C4-2B (cell line): ENCODE results near the gene FAM25C.
"Not testable (repeated sequence)": the region's sequence is repeated elsewhere in the genome, so short reads cannot be mapped to it uniquely, and the experiment has no call there.

ENCODE experiments used
- CTCF ChIP-seq: fragments of 450-650 bp; conservative IDR thresholded peaks from 2 replicates; pipeline ENCODE4 v1.5.1; 2017; ENCODE audit warnings: mild to moderate bottlenecking
- ZFX ChIP-seq: fragments of 450-650 bp; IDR thresholded peaks from 2 replicates; pipeline ENCODE4 v1.6.1; 2017

DNA sequence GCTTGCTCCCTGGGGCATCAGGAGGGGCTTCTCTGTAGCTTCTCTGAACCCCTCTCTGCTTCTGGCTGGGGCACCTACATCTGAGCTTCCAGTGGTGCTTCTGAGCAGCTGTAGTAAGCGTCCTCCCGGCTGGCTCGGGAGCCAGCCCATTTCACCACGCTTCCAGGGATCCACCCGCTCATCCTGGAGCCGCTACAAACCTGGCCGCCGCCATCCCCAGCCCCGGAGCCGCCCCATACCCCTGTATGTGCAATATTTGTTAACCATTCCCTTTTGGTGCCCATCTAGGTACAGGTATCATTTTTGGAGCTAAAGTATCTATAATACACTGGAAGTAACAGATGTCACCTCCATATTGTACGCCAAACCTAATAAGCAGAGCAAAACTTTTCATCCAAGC is 7.0 kb downstream of the FAM25C start:
- TF ChIP-seq CTCF, ZFX: not testable (repeated sequence)
